ENCODE results near the gene ACVRL1. TPM values are rescaled to one million over a fixed set of nuclear protein-coding genes. Genes with fewer than 3 reads are reported as not detected.

ACVRL1 gene
- total and polyA plus RNA-seq, 2 experiments from 2014 or later, result 1.4 to 4.6 TPM

GRCh38 chr12:51874486-51874885 is 32.8 kb upstream of the ACVRL1 start:
- no peaks in the 10 kb centered on the region for H3K9me2 ChIP-seq (replicated peaks; ENCODE audit: insufficient read depth)
- H4K20me1 ChIP-seq (ENCODE audit: insufficient read depth, poor library complexity, severe bottlenecking), result no peaks in the 10 kb centered on the region
- no peak for DNase-seq (ENCODE audit: low spot score)
- H3K79me2 ChIP-seq, result no peaks in the 10 kb centered on the region
- H3K36me3 ChIP-seq (replicated peaks; ENCODE audit: insufficient read depth, low read depth), result no peaks in the 10 kb centered on the region
- no peak for TF ChIP-seq CTCF (IDR thresholded peaks at IDR 0.05; ENCODE audit: poor library complexity)
- TF ChIP-seq EZH2 (IDR thresholded peaks at IDR 0.05; ENCODE audit: borderline replicate concordance), result no peak
- TF ChIP-seq EZH2phosphoT487 (IDR thresholded peaks at IDR 0.05; ENCODE audit: low read depth, severe bottlenecking, unreplicated experiment), result no peak
- H3K4me1 ChIP-seq (ENCODE audit: insufficient read depth), result peaks cover 4% of the 10 kb centered on the region
- H3K4me2 ChIP-seq, result no peak overlapping the region
- no peak overlapping the region for H3K27ac ChIP-seq
- no peaks in the 10 kb centered on the region for H3K9me3 ChIP-seq (ENCODE audit: low read depth)
- no peak overlapping the region for H3K4me3 ChIP-seq
- WGBS (ENCODE audit: low lambda C conversion rate, missing lambda C conversion rate), result 91% methylated on average over 4 of the region's 4 CpGs
- peaks cover 3% of the 10 kb centered on the region for H3K27me3 ChIP-seq
- no peak overlapping the region for H2AFZ ChIP-seq

GRCh38 chr12:51879102-51879501 is 28.2 kb upstream of the ACVRL1 start:
- H2AFZ ChIP-seq, result no peak overlapping the region
- no peak overlapping the region for H3K4me2 ChIP-seq
- no peaks in the 10 kb centered on the region for H4K20me1 ChIP-seq (ENCODE audit: insufficient read depth, poor library complexity, severe bottlenecking)
- no peaks in the 10 kb centered on the region for H3K9me3 ChIP-seq (ENCODE audit: low read depth)
- H3K4me1 ChIP-seq (ENCODE audit: insufficient read depth), result no peaks in the 10 kb centered on the region
- DNase-seq (ENCODE audit: low spot score), result no peak
- no peak overlapping the region for H3K27ac ChIP-seq
- H3K36me3 ChIP-seq (replicated peaks; ENCODE audit: insufficient read depth, low read depth), result no peaks in the 10 kb centered on the region
- H3K27me3 ChIP-seq, result no peaks in the 10 kb centered on the region
- TF ChIP-seq CTCF (IDR thresholded peaks at IDR 0.05; ENCODE audit: poor library complexity) (no peak), EZH2 (IDR thresholded peaks at IDR 0.05; ENCODE audit: borderline replicate concordance) (no peak), EZH2phosphoT487 (IDR thresholded peaks at IDR 0.05; ENCODE audit: low read depth, severe bottlenecking, unreplicated experiment) (no peak)
- no peaks in the 10 kb centered on the region for H3K79me2 ChIP-seq
- H3K4me3 ChIP-seq, result no peak overlapping the region
- H3K9me2 ChIP-seq (replicated peaks; ENCODE audit: insufficient read depth), result no peaks in the 10 kb centered on the region
- WGBS (ENCODE audit: low lambda C conversion rate, missing lambda C conversion rate), result 84% methylated on average over 3 of the region's 3 CpGs

- Histone ChIP-seq H3K36me3 (replicated peaks; ENCODE audit: insufficient read depth, low read depth) (no peaks in the 10 kb centered on the region), H3K4me2 (no peak overlapping the region), H3K79me2 (no peaks in the 10 kb centered on the region), H3K9me3 (ENCODE audit: low read depth) (no peaks in the 10 kb centered on the region), H4K20me1 (ENCODE audit: insufficient read depth, poor library complexity, severe bottlenecking) (no peaks in the 10 kb centered on the region), H3K27ac (no peak overlapping the region), H3K4me3 (no peak overlapping the region), H3K9me2 (replicated peaks; ENCODE audit: insufficient read depth) (no peaks in the 10 kb centered on the region), H3K27me3 (no peaks in the 10 kb centered on the region), H3K4me1 (ENCODE audit: insufficient read depth) (no peaks in the 10 kb centered on the region), H2AFZ (no peak overlapping the region)
- DNase-seq (ENCODE audit: low spot score), result no peak
- WGBS (ENCODE audit: low lambda C conversion rate, missing lambda C conversion rate), result 100% methylated on average over 1 of the region's 1 CpG
- TF ChIP-seq EZH2phosphoT487 (IDR thresholded peaks at IDR 0.05; ENCODE audit: low read depth, severe bottlenecking, unreplicated experiment), result no peak
Measured at GRCh38 chr12:51883295-51883694, 24.0 kb upstream of the ACVRL1 start.

GRCh38 chr12:51883998-51884675 is 23.2 kb upstream of the ACVRL1 start:
- Histone ChIP-seq H3K27ac (no peak overlapping the region), H3K36me3 (replicated peaks; ENCODE audit: insufficient read depth, low read depth) (no peaks in the 10 kb centered on the region), H3K4me3 (no peak overlapping the region), H4K20me1 (ENCODE audit: insufficient read depth, poor library complexity, severe bottlenecking) (no peaks in the 10 kb centered on the region), H3K4me2 (no peak overlapping the region), H3K27me3 (no peaks in the 10 kb centered on the region), H3K9me2 (replicated peaks; ENCODE audit: insufficient read depth) (no peaks in the 10 kb centered on the region), H3K4me1 (ENCODE audit: insufficient read depth) (no peaks in the 10 kb centered on the region), H2AFZ (no peak overlapping the region), H3K9me3 (ENCODE audit: low read depth) (no peaks in the 10 kb centered on the region), H3K79me2 (no peaks in the 10 kb centered on the region)
- no peak for DNase-seq (ENCODE audit: low spot score)
- 91% methylated on average over 4 of the region's 4 CpGs for WGBS (ENCODE audit: low lambda C conversion rate, missing lambda C conversion rate)
- TF ChIP-seq EZH2phosphoT487 (IDR thresholded peaks at IDR 0.05; ENCODE audit: low read depth, severe bottlenecking, unreplicated experiment), result no peak
- no peak for TF ChIP-seq EZH2 (IDR thresholded peaks at IDR 0.05; ENCODE audit: borderline replicate concordance)
- no peak for TF ChIP-seq CTCF (IDR thresholded peaks at IDR 0.05; ENCODE audit: poor library complexity)
